SK-N-MC (cell line): Measurements from ENCODE around the gene MT1E.

ENCODE experiments used
- EZH2 ChIP-seq: fragments of 200-600 bp; sonication (generic); IDR thresholded peaks from one replicate; pipeline ENCODE4 v1.6.1; 2017; ENCODE audit warnings: antibody characterized with exemption
- FOXP2 ChIP-seq: optimal IDR thresholded peaks from 2 replicates; pipeline ENCODE3; 2011; ENCODE audit warnings: mild to moderate bottlenecking, moderate library complexity; ENCODE audit not compliant: insufficient read depth; ENCODE audit errors: extremely low read length, control extremely low read depth
- POLR2AphosphoS5 ChIP-seq: IDR thresholded peaks from 2 replicates; pipeline ENCODE4 v1.6.1; 2012; ENCODE audit warnings: mild to moderate bottlenecking, low read depth, low read length, borderline replicate concordance

DNA sequence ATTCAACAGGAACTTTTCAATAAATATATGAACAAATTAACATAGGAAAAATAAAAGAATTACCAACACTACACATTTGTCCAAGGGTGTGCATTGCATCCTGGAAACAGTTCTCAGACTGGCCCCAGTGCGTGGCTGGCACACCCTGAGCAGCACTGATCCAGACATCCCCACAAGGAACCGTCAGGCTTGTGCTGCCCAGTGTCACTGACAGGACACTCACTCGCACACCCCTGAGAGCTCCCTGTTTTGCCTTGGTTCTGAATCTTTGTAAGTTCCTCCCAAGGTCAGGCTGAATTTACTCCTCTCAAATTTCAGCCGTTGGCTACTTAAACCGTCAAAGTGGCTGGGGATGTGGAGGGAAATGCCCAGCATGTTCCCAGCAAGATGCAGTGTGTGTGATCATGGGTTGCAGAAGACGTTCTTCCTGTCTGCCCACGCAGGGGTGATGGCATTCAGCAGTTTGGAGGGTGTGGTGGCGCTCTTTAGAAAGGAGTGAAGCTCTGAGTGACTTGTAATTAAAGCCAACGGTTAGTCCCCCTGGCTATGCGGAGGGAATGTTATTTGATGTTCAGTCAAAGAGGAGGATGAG is 15.5 kb upstream of the MT1E start:
- TF ChIP-seq POLR2AphosphoS5 (no peak), FOXP2 (no peak), EZH2 (no peak)
